ENCODE measurements around the gene APOC4.

- TF ChIP-seq CTCF (IDR thresholded peaks at IDR 0.05) (no peak), POLR2A (IDR thresholded peaks at IDR 0.05) (no peak)
These were observed 19.8 kb downstream of the APOC4 start for GRCh38 chr19:44961821-44962220.
